ACHN (cell line): ENCODE data around the gene EID3.
"Not testable (repeated sequence)": the region's sequence is repeated elsewhere in the genome, so short reads cannot be mapped to it uniquely, and the experiment has no call there.

Experiments
- DNase-seq: peaks from one replicate; pipeline ENCODE4 v3.0.0-alpha.2; 2015
- in situ Hi-C: cut with HindIII; loops from 2 replicates; pipeline ENCODE4 v1.10.0; 2017; ENCODE audit warnings: low sequenced_read_pairs, low pct_ligation_motif_present, low pct_unique_long_range_greater_than_20kb

Gene EID3

DNA sequence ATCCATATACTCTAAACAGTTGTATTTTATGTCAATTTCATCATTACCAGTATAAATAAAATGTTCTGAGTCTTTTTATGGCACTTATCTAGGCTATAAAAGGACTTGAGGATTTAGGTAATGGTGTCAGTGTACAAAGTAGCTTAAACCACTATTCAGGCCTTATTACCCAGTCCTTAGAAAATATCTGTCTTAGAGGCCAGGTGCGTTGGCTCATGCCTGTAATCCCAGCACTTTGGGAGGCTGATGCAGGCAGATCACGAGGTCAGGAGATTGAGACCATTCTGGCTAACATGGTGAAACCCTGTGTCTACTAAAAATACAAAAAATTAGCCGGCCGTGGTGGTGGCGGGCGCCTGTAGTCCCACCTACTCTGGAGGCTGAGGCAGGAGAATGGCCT lies 24.7 kb downstream of the EID3 start:
- DNase-seq, in situ Hi-C loops: not testable (repeated sequence)

DNA sequence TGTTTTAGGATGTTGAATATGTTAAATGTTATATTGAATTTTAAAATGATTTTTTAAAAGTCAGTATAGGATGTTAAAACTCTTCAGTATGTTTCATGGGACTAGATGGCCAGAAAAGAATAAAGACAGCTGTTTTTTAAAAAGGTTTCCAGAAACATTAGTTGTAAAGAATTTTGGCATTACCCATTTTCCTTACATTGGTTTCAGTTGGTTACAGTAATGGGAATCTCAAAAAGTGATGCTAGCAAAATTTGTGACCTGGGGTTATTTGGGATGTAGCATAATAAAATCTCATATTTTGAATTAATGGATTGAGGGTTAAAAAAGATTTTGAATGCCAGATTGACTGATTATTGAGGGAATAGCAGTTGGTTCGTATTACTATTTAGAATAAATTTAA lies 25.3 kb downstream of the EID3 start:
- DNase-seq = no peak
- in situ Hi-C loops = no loop called here

DNA sequence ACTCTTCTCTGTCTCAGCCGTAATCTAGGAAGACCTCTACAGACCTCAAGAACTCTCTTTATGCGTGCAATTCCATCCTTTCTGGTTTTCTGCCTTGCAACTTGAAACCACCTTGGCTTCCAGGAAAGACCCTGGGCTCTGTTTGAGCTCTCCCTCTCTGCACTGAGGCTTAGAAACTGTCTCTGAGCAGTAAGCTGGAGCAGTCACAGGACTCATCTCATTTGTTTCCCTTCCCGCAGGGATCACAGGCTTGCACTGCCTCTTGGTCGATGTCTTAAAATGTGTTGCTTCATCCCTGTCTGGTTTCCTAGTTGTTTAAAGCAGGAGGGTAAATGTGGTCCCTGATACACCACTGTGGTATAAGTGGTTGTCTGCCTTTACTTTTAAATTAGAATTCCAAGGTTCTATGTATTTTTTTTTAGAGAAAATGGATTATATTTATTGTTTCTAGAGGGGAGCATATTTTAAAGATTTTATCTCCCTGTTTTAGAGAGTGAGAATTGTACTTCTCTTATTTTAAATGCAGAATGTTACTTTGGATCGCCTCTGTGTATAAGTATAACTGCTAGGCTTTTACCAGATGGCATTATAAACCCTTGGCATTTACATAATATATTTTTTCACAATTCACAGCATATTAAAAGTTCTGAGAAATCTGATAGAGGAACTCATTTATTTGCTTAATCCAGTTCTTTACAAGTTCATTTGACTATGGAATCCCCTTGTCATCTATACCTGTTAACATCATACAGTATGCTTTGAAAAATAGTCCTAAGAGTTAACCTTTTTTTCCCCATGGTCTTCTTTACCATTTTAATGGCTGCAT lies 26.4 kb downstream of the EID3 start:
- in situ Hi-C loops = no loop called here
- no peak for DNase-seq

DNA sequence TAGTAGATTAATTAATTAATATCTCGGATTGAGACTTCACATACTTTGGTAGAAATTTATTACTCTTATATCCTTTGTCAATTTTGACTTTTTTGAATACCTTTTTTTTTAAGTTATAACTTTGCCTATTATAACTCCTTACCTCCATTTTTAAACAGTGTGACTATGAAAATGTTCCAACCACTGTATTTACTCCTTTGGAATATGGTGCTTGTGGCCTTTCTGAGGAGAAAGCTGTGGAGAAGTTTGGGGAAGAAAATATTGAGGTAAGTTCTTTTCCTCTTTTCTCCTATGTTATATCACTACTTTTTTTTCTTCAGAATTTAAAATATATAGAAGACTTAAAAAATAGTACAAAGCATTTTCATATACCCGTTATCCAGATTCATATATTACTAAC lies 27.8 kb downstream of the EID3 start:
- in situ Hi-C loops = no loop called here
- no peak for DNase-seq

DNA sequence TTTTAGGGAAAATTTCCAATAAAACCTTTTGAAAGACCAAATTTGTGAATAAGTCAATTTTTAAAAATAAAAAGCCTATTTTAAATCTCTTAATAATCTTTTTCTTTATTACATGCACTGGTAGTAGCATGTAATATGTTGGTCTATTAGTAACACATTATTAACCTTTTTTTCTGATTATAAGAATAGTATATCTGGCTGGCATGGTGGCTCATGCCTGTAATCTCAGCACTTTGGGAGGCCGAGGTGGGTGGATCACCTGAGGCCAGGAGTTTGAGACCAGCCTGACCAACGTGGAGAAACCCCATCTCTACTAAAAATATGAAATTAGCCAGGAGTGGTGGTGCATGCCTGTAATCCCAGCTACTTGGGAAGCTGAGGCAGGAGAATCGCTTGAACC lies 28.7 kb downstream of the EID3 start:
- in situ Hi-C loops, DNase-seq: not testable (repeated sequence)

DNA sequence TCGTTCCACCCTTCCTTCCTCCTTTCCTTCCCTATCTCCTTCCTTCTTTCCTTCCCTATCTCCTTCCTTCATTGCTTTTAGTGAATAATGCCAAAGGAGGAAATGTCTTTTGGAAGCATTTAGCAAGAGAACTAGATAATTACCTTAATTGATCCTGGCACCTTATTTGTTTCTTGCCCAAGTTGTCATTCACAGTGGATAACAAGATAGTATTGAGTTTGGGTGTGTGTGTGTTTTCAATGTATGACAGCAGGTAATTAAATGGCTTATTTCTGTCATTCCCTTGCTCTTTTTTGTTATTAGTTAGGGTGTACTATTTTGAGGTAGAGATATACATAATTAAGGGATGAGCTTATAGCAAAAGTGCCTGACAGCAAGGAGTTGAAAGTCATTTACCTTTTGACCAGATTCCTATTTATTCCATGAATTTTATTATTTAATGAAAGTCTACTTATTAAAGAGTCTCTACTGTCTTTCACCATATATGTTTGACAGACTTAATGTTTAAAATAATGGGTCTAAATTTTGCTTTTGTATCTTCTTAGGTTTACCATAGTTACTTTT lies 30.2 kb downstream of the EID3 start:
- in situ Hi-C loops = no loop called here
- DNase-seq = no peak

DNA sequence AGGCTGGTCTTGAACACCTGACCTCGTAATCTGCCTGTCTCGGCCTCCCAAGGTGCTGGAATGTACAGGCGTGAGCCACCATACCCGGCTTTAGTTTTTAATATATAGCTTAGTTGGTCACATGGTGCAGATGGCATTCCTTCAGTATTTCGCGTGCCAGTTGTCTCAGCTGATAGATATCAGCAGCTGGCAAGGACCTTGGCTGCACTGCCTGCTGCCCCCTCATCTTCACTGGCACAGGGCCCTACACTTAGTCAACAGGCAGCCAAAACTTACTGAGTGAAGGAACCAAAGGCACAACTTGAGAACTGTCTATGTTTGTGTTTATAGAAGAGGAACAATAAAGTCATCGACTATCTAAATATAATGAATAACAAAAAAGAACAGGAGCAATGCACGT lies 31.0 kb downstream of the EID3 start:
- DNase-seq = no peak
- in situ Hi-C loops = no loop called here

DNA sequence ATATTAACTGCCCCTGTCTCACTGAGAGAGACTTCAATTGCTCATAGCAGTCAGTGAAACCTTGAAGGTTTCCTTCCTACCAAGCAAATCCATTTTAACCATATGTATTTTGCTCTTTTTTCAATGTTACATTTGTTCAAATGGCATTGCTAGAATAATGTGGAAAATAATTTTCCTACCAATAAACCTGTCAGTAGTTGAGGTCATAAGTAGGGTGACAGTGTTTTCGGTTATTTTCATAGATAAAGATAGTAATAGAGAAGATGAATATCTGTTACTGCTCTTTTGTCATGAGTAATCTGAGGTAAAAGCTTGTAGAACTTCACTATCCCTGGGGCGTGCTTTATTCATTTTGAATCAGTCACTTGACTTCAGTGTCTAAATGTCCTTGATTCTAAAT lies 32.6 kb downstream of the EID3 start:
- in situ Hi-C loops = no loop called here
- DNase-seq = no peak

DNA sequence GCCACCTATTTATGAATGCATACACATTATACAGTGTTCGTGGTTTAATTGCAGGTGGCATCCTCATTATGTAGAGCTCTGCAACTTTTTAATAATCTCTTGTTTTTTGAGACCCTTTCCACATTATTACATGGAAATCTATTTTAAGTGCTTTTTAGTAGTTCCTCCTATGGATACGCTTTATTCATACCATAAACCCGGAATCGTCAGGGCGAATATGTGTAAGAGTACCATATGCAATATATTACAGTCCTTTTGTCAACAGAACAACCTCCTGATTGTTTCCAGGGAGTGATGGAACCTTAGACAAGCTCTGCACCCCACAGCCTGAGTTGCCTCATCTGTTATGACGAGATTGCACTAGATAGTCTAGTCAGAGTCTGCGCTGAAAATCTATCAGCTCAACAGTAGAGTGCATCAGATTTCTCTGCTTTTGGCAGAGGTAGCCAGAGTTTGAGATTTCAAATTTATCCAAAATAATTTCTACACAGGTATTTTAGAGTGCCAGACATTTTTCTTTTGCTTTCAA lies 33.6 kb downstream of the EID3 start:
- in situ Hi-C loops = no loop called here
- no peak for DNase-seq

DNA sequence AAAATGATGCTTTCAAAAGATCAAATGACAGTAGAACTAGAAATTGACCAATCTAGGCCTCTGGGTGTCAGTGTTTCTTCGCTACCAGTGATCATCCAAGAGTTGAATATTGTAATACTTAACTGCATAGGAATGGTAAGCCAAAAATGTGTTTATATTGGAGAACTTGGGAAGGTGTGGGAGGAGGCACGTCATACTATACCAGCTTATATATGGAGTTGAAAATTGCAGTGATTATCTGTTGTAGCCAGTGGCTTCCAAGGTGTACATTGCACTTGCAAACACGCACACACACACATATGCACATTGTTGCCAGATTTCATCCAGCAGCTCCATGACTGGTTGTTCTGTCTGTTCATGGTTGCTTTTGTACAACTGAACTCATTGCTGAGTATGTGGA lies 36.1 kb downstream of the EID3 start:
- in situ Hi-C loops = no loop called here
- no peak for DNase-seq

DNA sequence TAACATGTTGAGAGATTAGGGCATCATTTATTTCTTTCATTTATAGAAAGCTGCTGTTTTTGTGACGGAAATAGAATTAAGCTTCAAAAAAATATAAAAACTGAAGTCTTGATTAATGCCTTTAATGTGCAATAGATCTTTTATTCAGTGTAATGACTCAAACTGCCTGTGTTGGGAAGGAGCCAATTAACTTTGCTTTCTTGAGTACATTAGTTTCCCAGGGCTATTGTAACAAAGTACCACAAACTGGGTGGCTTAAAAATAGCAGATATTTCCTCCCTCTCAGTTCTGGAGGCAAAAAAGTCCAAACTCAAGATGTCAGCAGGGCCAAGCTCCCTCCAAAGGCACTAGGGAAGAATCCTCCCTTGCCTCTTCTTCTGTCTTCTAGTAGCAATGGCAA lies 36.6 kb downstream of the EID3 start:
- in situ Hi-C loops = no loop called here
- no peak for DNase-seq

DNA sequence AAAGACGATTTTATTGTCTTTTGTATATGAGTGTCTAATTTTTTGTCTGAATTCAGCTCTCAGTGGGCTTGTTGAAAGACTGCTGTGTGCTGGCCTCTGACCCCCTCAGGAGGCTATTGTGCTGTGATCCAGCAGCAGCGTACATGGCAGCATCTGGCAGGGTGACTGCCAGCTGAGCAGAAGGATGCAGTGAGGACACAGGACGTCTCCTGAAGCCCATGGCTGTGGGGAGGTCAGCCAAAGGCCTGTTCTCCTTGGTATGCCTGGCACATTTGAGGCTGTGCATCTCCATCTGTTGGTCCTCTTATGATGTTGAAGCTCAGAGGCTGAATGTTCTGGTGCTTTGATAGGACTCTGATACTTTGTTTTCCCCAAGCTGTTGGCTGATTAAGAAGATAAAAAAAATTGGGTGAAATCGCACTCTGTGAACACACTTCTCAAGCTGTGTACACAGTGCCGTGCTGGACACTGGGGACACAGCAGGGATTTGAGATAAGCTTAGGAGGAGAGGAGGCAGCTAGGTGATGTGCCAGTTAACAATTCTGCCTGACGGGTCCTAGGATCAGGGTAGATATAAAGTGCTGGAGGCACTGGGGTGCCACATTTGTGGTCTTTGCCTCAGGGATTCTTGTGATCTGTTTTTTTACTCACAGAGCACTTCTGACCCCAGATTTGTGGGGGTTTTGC lies 37.5 kb downstream of the EID3 start:
- in situ Hi-C loops = no loop called here
- no peak for DNase-seq

DNA sequence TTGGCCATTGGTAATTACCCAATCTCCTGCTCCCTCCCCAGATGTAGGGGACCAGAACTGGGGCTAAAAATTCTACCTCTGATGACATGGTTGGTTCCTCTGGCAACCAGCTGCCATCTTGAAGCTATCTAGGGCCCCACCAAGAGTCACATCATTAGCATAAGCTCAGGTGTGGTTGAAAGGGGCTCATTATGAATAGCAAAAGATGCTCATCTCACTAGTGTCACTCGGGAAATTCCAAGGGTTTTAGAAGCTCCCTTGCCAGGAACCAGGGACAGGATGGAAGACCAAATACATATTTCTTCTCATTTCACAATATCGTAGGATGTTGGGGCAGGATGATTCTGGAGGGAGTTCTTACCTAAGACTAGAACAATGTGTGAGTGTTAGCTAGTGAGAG lies 38.6 kb downstream of the EID3 start:
- in situ Hi-C loops = no loop called here

DNA sequence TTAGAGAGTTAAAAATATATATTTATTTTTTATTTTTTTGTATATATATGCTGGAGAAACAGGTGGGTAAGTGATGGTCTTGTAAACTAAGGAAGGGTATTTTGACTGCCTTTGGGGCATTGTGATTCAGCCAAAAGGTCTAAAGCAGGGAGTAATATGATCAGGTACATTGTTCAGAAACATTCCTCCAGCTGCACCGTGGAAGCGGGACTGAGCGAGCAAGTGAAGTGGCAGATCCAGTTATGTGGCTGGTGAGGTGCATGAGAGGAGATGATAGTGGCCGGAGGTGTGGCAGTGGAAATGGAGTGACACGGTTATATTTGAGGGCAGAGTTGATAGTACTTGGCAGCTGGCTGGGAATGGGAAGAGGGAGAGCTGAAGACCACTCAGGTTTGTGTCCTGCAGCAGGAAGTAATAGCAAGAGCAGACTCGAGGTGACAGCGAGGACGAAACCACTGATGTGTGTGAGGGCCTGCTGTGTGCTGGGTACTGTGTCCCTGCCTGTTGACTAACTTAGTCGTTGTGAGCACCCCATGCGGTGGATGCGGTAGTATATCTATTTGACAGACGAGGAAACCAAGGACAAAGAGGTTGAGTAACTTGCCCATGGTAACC lies 39.2 kb downstream of the EID3 start:
- DNase-seq = no peak
- in situ Hi-C loops = no loop called here

More for the DNA sequence above, 38.6 kb downstream of the EID3 start:
- no peak for DNase-seq

DNA sequence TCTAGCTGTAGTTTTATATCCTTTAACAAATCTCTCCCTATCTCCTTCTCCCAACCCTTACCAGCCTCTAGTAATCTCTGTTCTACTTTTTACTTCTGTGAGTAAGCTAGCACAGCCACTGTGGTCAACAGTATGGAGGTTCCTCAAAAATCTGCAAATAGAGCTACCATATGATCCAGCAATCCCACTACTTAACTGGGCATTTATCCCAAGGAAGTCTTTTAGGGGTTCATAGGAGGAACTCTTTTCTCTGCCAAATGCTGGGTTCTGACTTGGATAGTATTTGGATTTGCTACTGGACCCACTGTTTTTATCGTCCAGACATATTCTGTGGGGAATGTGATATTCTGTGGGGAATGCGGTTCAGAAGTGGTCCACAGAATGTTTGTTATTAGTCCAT lies 41.1 kb downstream of the EID3 start:
- in situ Hi-C loops = loop anchor here (5.0 kb wide), 1 partner anchor 32 kb away; no protein-coding TSS in a partner anchor
- no peak for DNase-seq

DNA sequence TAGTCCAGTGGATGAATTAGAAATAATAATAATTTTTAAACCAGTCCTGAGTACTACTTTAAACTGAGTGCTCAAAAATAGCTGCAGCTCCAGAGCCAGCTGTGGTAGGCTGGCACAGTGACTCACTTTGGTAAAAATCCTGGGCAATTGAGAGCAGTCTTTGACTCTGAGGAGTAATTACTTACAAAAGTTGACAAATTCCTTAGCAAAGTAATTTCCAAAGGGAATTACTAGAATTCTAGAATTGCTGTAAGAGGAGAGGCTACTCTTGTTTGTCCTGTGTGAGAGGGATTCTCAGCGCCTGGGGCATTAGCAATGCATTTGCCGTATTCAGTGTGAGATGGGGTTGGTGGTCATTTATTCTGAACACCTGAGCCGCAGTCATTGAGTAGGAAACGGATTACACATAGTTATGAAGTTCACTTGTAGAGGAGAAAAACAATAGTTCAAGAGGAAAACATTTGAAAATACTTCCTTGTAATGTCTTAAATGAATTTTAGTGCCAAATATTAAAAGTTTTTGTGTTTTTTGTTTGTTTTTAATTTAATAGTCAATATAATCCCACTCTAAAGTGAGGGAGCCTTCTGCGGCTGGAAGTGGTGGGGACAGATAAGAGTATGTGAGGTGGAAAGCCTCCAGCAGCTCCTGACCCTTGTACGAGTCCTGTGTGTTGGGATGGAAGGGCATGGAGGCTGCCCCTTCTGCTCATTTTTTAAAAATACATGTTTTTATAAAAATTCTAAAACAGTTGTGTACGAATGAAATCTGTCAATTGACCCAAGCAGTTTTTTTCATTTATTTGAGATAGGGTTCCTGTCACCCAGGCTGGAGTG lies 41.9 kb downstream of the EID3 start:
- no peak for DNase-seq

DNA sequence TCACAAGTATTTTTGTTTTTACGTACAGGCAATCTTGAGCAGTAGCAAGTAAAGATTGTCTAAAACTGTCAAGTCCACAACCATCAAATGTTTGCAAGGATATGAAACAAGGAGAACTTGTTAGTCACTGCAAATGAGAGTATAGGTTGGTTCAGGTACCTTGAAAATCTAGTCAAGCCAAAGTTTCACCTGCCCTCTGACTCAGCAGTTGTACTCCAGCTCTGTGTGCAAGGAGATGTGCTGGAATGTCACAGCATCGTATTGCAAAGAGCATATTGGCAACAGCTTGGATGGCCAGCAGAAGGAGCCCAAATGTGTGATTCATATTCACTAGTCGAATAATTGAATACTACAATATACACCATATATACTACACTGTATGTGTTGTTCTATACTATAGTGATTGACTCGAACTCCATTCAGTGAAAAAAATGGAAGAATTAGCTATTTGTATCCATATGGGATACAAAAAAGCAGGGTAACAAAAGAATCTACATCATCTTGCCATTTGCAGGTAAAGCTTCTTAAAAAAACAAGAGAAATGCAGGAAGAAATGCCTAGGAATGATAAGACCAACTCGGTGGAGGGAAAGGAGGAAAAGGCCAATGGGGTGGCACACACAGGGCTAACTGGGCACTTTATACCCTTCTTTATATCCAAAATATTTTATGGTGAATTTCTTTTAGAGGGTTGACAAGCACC lies 44.0 kb downstream of the EID3 start:
- in situ Hi-C loops = loop anchor here (5.0 kb wide), 1 partner anchor 35 kb away; no protein-coding TSS in a partner anchor
- DNase-seq = no peak

More for the DNA sequence above, 41.9 kb downstream of the EID3 start:
- in situ Hi-C loops = loop anchor here (5.0 kb wide), 1 partner anchor 33 kb away; no protein-coding TSS in a partner anchor
